ENCODE results near the gene DUSP1.
A peak's percentile ranks its signal among the peaks of the same experiment; 100 is the strongest.

The DUSP1 gene

DNA sequence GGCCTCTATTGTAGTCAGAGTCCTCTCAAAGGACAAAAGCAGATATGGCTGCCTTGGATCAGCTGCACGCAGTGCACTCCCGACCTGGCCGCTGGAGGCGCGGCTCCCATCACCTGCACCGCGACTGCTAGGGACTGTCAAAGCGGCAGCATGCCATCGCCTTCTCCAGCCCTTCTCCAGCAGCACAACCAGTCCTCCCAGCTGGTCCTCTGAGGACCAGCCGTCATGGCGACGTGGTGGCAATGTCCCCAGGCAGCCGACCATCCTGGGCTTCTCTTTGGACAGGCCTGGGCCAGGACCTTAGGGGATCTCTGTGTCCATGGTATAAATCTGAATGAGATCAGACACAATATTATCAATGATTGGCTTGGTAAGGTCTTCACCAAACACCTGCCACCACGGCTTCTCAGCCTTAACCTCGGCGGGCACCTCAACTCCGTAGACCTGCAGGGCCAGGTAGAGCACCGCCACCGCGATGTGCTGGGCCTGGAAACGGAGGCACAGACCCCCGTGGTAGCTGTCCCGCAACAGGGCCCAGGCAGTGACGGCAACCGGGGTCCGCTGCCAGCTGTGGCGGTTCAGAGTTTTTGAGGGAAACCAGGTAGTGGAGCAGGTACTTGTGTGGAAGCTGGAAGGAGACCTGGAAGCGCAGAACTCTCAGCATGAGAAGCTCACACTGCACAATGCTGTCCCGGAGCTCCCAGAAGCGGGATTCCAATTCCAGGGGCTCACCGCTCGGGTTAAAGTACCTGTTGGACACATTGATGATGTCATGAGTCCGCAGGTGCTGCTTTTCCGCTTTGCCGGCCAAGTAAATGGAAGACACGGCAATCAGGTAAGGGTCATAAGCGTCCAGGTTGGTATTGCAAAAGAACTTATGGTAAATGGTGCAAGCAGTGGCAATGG, 8.5 kb downstream of the DUSP1 start:
- no peak for DNase-seq

DNA sequence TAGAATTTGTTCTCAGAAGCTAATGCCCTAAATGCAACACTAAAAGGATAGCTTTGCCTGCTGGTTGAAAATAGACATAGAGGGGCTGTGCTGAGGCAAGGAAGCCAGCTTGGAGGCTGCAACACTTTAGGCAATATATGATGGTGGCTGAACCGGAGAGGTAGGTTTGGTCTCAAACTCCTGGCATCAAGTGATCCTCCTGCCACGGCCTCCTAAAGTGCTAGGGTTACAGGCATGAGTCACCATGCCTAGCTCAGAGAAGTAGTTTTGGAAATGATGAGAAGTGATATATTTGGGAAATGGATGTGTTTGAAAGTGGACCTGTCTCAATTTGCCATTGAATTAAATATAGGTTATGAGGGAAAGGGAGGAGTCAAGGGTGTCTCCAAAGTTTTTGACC, 10.0 kb downstream of the DUSP1 start:
- no peak for DNase-seq

DNA sequence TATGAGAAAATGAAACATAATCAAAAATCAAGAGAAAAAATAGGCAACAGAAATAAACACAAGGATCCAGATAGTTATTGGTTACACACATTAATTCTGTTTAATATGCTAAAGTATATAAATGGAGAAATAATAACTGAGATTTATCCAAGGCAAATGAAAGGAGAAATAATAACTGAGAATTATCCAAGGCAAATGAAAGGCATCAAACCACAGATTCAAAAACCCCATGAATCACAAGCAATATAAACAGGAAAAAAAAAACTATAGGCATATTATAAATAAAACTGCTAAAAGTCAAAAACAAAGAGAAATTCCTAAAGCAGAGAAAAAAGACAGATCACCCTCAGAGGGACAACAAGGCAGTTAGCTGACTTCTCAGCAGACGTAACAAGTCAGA, 10.9 kb downstream of the DUSP1 start:
- DNase-seq, result no peak

DNA sequence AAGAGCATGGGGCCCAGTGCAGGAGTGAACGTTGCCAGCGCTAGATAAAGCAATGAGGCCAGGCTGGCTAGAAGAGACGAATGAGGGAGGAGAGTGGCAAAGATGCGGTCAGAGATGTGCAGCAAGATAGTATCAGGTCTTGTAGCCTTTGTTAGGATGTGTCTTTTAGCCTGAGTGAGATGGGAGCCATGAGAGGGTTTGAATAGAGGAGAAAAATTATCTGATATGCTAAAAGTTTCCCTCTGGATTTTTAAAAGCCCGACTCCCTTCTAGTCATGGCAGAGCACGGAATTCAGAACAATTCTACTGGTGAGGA, 12.2 kb downstream of the DUSP1 start:
- DNase-seq, result no peak

DNA sequence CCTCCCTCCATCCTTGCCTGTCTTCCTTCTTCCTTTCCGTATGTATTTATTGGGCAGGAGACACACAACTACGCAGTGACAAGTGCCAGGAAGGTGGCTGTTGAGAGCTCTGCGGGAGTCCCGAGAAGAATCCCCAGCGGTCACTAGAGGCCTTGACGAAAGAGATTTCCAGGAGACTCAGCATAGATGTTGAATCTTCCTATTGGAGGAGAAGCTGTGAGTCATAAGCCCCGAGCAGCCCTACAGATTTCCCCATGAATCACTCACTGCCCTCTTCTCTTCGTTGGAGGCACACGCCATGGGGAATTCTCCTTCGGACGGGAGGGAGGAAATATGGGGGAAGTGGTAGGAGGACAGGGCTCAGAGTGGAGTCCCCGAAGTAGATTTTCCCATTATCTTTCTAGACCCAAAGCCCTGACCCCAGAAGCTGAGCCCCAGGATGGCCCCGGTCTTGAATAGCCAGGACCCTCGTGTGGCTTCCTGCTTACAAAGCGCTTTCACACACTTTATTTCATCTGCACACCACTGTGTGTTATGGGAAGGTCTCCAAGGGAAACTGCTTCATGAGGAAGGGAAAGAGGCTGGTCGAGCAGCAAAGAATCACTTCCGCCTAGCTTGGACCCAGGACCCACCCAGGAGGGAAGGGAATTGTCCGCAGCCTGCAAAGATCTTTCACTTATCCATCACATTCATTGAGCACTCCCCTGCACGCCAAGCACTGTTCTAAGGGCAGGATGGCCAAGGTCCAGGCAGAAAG, 12.7 kb downstream of the DUSP1 start:
- DNase-seq, result no peak

DNA sequence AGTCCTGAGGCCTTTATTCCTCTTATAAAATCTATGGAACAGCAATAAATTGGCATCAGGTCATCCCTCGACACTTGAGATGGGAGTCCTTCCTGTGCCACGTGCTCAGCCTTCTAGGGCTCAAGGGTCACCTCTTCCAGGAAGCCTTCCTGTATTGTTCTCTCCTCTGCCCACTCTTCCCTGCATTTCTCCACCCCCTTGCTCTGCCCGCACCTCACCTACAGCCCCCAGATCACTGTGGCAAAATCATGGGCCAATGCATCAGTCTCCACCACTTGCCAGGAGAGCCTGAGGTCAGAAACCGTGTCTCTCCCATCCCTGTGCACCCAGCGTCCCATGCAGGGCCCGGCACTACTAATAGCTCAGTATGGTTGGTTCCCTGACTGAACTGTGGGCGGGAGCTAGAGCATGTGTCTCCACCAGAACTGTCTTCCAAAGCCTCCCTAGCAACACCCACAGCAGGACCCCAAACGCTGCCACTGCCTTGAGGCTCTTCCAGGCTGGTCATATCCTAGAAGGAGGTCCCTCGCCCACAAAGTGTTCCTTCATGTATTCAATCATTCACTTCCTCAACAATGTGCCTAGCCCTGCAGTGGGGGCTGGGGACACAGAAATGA, 13.5 kb downstream of the DUSP1 start:
- no peak for DNase-seq

DNA sequence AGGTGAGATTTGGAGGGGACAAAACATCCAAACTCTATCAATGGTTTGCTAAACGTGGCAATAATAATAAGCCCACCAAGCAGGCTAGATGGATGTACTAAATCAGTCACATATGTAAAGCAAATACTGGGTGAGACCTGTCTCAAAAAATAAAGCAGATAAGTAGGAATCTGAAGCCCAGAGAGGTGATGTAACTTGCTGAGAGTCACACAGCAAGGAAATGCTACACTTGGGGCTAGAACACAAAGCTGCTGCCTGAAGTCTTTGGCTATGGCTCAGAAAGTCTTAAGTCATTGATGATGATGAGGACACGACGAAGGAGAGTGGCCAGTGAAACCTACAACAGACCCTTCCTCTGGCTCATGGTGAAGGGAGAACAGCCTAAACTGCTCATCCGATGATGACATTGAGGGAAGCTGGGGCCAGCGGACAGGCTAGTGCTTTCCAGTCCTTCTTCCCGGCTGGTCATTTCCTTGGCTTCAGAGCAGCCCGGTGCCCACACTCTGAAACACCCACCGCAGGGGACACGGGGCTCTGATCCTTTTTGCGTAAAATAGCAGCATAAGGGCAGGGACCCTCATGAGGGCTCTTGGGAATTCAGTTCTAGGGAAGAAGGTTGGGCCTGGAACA, 14.1 kb downstream of the DUSP1 start:
- no peak for DNase-seq

DNA sequence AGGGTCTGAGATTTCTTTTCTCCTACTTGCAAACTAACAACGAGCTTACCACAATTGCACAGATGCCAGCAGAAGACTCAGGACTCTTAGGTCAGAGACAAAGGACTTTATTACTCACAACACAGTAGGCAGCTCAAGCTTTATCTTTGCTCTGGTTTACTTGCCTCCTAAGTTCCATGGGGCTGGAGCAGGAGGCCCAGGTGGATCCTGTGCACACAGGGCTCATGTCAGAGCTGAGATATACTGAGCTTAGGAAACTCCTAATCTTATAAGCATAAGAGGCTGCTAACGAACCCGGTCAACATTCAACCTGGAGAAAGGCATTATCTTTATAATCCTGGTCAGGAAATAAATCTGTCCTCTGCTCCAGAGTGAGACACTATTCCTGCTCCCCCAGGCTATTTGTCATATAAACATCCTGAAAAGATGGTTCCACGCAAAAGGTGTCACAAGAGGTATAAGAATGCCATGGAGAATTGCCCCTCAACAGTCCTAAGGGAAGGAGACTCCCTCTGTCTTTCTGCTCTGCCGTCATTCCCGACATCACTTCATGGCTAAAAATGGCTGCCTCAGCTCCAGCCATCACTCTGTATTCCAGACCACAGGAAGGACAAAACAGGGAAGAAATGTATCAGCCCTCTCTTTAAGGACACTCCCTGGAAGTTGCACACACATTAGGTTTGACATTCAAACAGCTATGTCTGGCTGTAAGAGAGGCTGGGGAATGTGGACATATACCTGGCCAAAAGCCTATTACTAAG, 16.2 kb downstream of the DUSP1 start:
- no peak for DNase-seq

DNA sequence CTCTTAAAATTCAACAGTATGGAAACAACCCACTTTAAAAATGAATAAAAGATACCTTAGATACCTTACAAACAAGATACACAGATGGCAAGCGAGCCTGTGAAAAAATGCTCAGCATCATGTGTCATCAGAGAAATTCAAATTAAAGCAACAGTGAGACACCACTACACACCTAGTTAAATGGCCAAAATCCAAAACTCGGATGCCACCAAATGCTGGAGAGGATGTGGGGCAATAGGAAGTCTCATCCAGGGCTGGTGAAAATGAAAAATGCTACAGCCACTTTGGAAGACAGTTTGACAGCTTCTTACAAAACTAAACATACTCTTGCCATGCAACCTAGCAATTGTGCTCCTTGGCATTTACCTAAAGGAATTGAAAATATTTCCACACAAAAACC, 17.9 kb downstream of the DUSP1 start:
- DNase-seq, result peak in 1 of 14 donors; percentile 49

DNA sequence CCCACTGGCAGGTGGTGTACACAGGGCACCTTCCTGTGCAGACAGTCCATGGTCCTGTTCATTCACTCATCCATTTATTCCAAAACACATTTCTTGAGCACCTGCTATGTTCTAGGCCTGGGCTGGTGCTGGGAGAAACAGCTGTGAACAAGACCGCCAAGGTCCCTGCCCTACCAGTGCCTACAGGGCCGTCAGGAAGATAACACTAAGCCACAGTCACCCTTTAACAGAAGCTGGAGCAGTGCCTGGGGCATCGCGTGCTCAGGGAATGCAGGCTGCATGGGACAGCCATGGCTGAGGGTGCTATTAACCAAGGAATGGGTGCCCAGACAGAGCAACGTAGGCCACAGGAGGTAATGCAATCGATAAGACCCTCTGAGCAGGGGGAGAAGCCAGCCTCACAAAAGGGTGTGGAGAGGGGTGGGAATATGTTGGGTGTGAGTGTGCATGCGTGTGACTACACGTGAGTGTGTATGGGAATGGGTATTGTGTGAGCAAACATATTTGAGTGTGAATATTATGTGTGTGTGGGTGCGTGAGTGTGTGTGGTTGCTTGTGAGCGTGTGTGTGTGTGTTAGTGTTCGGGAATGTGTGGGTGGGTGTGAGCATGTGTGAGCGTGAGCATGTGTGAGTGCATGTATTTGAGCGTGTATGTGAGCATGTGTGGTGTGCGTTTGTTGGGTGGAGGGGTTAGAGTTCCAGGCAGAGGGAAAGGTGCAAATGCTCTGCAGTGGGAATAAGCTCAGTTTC, 19.1 kb downstream of the DUSP1 start:
- no peak for DNase-seq

DNA sequence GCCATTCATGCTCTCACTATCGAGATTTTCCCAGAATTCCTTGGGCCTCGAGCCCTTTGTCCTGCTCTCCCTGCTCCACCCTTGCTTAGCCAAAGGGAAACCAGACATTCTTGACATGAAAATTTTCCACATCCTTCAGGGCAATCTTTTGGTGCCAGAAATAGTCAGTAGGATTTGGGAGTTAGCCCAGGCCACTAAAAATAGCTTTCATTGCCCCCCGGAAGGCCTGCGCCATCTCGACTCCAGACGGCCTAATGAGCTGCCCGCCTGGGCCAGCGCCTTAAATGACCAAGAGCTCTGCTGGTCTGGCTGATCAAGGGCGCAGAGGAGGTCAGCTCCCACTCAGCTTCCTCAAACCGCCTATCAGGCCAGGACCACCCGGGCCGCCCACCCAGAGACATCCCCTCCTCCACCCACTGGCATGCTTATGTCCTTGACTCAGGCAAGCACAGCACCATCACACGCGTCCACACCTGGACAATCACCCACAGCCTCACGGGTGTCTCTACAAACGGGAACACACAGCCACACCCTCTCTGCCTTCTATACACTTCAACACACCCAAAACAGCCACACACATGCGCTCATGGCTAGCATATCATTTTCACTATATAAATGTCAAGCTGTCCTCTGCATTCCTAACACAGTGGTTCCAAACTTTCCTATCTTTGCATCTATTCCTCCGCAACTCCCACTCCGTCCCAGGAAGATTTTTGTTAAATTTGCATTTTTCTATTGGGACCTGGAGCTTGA, 20.9 kb downstream of the DUSP1 start:
- peak in 5 of 14 donors; percentile 12 to 61 (median 25) for DNase-seq

DNA sequence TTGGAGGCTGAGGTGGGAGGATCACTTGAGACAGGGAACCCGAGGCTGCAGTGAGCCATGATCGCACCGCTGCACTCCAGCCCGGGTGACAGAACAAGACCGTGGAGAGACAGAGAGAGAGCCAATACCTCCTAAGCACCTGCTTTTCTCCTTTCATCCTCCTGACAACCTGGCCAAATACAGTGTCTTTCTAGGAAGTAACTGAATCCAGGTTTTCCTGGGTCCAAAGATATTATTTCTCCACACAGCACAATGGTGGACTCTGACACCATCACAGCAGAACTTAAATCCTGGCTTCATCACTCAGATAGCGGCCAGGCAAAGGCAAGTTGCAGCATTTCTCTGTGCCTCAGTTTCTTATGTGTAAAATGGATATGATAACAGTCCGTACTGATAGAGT, 21.9 kb downstream of the DUSP1 start:
- DNase-seq, result no peak

DNA sequence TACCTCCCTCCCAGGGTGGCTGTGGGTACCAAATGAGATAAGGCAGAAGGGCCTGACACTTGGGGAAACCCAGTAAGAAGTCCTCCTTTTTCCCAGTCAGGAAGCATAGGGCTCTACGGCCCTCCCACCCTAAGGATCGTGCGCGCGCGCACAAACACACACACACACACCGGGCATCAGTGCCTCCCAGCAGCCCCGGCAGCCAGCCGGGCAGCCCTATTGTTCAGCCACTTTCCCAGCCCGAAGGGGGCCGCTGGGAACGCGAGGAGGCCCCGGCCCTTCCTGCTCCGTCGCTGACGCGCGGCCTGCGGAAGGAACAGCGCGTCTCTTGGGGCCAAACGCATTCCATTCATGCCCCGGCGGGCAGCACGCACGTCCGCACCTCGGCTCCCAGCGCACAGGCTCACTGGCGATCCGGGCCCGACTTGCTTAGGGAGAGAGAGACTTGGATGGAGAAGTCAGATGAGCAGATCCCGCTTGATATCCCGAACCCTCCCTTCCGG, 22.6 kb downstream of the DUSP1 start:
- no peak for DNase-seq

DNA sequence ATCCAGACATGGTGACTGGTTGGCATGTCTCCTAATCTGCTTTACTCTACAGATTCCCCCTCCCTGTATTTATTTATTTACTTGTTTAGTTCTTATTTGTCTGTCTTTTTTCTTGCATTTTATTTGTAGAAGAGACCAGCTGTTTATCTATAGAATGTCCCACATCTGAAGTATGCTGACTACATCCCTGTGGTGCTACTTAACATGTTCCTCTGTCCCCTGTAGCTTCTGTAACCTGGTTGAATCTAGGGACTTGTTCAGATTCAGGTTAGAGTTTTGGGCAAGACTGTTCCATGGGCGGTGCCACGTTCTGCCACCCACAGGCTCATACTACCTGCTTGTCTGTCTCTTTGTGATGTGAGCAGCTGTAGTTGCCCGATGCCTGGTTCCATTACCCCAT, 23.5 kb downstream of the DUSP1 start:
- no peak for DNase-seq

DNA sequence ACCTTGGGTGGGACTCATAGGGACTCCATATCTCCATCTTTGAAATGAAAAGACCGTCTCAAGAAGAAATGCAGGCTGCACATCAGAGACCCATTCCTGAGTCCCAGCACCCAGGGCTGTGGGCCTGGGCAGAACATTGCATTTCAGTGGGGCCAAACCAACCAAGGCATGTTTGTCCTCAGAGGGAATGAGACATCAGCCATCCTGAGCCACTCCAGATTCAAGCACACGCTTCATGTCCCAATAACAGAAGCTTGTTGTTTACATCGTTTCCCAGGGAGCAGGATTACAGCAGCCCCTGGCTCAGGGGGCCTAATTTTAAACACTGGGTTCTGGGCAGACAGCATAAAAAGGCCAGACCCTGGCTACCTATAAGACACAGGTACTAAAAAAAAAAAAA, 24.3 kb downstream of the DUSP1 start:
- no peak for DNase-seq

DNA sequence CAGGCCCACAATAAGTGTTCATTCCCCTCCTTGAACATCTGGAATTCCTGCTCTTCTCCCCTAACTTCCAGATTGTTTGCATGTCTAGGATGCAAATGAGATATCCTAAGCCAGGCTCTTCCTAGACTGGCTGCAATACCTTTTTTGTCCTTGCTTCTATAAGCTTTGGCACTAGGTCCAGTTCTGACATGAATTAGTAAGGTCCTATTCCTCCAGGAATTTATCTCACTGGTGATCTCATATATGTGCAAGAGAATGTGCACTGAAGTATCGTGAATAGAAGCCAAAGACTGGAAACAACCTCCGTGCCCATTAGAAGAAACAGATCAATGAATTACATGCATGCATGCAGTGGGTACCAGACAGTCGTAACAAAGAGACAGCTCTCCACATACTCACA, 25.2 kb downstream of the DUSP1 start:
- DNase-seq, result no peak

DNA sequence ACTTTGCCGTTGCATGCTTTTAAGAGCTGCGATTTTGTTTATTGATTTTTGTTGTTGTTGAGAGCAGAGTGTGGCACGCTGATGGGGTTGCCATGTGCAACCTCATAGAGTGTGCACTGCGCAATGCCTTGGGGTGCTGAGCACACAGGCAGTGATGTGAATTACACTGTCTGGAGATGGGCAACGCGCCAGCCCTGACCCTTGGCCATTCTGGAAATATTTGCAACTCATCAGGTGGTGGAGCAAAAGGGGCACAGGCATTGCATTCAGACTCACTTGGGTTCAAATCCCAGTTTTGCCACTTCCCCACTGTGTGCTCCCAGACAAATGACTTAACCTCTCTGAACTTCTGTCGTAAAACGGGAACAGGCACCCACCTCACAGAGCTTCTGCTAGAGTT, 25.6 kb downstream of the DUSP1 start:
- DNase-seq, result no peak

DNA sequence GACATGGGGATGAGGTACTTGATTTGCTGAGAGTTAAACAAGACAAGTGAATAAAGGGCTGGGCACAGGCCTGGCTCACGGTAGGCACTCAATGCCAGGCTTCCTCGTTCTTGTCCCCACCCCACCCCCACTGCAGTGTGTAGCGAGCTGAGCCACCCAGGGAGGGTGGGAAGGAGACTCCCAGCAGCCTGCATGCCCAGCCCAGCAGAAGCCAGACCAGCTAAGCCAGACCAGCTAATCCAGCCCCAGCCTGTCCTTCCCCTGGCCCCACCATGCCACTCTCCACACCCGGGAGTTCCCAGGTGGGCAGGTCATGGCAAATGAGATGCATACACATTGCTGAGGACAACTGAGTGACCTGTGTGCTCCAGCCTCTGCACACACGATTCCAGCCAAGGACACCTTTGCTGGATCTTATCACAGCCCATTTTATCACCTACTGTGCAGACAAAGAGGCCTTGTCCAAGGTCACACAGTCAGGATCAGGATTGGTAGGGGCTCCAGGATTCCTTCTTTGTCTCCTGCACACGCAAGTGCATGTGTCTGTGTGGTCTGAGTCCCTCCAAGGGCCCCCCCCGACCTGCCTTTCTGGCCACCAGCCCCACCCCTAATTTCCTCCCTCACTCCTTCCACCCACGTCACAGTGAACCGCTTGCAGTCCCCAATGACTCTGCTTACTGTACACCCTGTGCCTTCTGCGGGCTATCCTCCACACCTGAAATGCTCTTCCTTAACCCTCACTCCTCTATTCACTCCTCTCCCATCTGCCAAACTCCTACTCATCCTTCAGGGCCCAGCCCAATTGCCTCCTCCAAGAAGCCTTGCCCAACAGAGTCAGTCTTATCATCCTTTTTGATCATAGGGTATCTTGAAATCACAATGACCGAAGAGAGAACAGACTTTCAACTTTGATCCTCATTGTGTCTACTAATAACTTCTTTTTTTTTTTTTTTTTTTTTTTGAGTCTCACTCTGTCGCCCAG, 26.6 kb downstream of the DUSP1 start:
- DNase-seq, result no peak
